Stomach (tissue), 4 donors: ENCODE measurements around the gene PRMT1.

Experiments used
- POLR2A ChIP-seq, 4 donors: fragments of 450-650 bp; IDR thresholded peaks; one replicate each; pipeline ENCODE4 v1.6.1; 2016; ENCODE audit warnings: antibody characterized with exemption in 4 of 4, control low read depth in 2 of 4, mild to moderate bottlenecking in 1 of 4, moderate library complexity in 1 of 4
- POLR2AphosphoS5 ChIP-seq, 3 donors: sonication (generic); formaldehyde crosslinking; IDR thresholded peaks; one replicate each; pipeline ENCODE4 v1.6.1; 2016; ENCODE audit warnings: antibody characterized with exemption in 3 of 3

- TF ChIP-seq POLR2A (IDR thresholded peaks at IDR 0.05) (no peak), POLR2AphosphoS5 (IDR thresholded peaks at IDR 0.05) (no peak)
Measured at GRCh38 chr19:49629659-49630058, 47.4 kb upstream of the PRMT1 start.
